HG03025 (cell line): ENCODE results near the gene VIPR2.

Experiments used
- ATAC-seq: cut with Tn5 transposase; IDR thresholded peaks from one replicate; pipeline ENCODE4 v1.9.1; 2021; ENCODE audit warnings: mild to moderate bottlenecking, moderate library complexity; ENCODE audit not compliant: unreplicated experiment, low FRiP score

VIPR2 gene

GRCh38 chr7:159158125-159158887 lies 13.6 kb upstream of the VIPR2 start:
- ATAC-seq: no peak

DNA sequence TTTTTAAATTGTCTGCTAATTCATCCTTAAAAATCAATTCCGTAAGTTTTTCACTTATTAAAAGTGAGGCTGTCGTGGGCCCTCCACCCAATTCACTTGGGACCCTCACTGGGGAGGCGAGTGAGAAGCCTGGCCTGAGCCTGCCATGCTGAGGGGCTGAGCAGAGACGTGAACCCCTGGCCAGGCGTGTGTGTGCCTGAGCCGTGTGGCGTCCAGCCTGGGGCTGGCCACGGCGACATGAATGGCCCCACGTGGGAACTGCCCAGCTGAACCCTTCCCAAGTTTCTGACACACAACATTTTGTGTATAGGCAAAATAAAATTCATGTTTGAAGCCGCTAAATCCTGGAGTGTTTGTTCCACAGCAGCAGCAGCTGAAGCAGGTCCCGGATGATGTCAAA lies 13.0 kb upstream of the VIPR2 start:
- no peak for ATAC-seq

- no peak for ATAC-seq
Measured at GRCh38 chr7:159156436-159157245, 12.0 kb upstream of the VIPR2 start.

GRCh38 chr7:159155410-159155809 lies 10.7 kb upstream of the VIPR2 start:
- no peak for ATAC-seq

GRCh38 chr7:159154243-159154642 lies 9.6 kb upstream of the VIPR2 start:
- no peak for ATAC-seq

DNA sequence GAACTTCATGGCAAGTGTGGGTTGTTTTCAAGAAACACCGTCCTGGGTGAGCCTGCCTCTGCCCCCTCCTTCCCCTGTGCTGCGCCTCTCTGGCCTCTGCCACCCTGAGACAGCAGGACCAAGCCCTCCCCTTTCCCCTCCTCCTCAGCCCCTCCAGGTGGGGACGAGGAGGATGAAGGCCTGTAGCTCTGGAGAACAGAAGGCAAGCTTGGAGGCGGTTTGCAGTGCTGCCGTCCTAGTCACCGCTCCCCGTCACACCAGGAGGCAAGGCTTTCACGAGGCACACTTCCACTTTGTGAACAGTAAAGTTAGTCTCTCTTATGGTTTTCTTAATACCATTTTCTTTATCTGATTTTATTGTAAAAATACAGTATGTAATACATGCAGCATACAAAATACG lies 8.8 kb upstream of the VIPR2 start:
- no peak for ATAC-seq

DNA sequence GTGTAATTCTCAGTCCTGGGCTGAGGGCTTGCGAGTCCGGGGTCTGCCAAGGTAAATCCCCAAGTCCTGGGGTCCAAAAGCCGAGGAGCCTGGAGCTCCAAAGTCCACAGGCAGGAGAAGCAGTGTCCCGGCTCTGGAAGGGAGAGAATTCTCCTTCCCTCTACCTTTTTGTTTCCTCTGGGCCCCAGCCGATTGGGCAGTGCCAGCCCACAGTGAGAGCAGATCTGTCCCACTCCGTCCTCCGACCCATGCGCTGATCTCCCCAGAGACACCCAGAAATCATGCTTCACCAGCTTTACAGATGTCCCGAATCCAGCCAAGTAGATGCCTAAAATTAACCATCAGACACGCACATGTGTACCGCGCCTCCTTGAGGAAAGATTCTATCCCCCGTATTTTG lies 8.1 kb upstream of the VIPR2 start:
- no peak for ATAC-seq

DNA sequence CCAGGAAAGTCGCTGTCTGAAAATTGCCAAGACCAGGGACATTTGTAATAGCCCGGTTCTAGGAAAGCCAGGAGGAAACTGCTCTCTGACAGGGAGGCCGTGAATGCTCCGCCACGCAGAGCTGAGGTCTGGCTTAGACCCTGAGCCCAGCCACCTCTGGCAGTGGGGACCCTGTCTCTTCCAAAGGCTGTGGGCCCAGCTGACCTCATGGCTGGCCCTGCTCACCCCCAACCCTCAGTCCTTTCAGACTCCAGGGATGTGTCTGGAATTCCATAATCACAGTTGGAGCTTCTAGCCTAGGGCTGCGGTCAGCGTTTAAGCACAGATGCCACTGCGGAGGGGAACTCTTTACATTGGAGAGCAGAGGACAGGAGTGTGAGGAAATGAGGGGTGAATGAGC lies 6.6 kb upstream of the VIPR2 start:
- ATAC-seq: no peak

DNA sequence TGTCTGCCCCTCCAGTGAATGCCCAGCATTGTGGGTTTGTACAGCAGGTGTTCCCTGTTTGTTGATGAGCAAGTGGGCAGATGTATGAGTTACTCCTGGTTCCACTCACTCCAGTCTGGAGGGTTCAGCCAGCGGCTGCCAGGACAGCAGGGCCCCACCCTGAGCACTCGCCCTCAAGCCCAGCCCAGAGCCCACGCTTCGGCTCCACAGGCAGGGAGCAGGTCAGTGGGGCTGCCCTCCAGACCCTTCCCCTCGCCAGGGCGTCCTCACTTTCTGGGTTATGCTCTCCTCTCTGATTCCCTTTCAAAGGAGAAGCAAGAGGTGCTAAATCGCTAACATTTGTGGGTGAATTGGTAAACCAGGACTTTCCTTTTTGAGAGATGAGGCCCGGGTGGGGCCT lies 4.8 kb upstream of the VIPR2 start:
- ATAC-seq: no peak

GRCh38 chr7:159148430-159149395 lies 4.0 kb upstream of the VIPR2 start:
- ATAC-seq: no peak

- ATAC-seq: no peak
Measured at GRCh38 chr7:159147687-159148086, 3.0 kb upstream of the VIPR2 start.

- ATAC-seq: no peak
Measured at GRCh38 chr7:159147246-159147645, 2.6 kb upstream of the VIPR2 start.

GRCh38 chr7:159146084-159146858 lies 1.6 kb upstream of the VIPR2 start:
- ATAC-seq: no peak

GRCh38 chr7:159145490-159145855 lies 806 bp upstream of the VIPR2 start:
- no peak for ATAC-seq

- ATAC-seq: no peak
Measured at GRCh38 chr7:159143780-159144757, 598 bp downstream of the VIPR2 start.

DNA sequence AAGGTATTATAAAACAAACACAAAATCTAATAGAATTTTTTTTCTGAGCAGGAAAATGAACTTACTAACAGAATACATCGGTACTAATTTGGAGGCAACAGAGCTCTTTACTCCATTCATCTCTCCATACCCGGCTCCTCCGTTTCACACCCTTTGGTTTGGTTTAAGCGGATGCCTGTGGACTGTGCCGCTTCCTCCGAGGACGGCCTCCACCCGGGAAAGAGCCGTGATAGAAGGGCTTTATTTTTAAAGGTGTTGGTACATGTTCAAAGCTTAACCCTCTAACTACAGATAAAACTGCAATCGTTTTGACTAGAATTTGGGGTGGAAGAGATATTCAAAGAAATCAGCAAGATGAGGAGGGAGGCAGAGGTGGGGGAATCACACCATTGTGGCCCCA lies 1.9 kb downstream of the VIPR2 start:
- ATAC-seq: no peak

DNA sequence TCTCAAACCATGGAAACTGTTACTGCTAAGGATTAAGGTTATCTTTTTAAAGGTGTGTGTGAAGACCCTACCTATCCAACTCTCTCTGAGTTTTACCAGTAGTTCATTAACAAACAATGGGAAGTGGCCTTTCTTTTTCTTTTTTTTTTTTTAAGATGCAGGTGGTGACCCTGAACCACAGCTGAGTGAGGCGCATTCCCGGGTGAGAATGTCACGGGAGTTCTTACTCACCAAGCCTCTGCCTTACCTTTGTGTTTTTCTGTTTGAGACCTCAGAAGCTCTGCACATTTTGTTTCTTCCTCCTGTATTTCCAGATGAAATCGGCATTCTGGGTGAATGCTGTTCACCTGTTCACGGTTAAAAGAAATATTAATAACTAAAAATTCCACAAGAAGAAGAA lies 2.5 kb downstream of the VIPR2 start:
- ATAC-seq: no peak

DNA sequence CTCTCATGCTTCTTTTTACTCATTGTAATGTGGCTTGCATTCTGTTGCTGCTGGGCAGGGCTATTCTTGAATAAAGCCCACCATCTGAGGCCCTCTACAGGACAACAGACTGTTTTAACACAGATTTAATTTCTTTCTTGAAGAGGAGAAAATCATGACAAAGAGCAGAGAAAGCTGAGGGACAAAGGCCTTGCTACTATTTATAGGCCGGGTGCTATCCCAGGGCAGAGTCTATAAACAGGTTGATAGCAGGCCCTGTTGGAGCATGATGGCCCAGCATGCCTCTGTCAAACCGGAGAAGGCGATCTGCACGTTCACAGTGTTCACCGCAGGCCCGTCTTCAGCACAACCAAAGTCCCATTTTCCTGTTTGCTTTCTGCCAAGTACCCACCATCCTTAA lies 3.0 kb downstream of the VIPR2 start:
- no peak for ATAC-seq

DNA sequence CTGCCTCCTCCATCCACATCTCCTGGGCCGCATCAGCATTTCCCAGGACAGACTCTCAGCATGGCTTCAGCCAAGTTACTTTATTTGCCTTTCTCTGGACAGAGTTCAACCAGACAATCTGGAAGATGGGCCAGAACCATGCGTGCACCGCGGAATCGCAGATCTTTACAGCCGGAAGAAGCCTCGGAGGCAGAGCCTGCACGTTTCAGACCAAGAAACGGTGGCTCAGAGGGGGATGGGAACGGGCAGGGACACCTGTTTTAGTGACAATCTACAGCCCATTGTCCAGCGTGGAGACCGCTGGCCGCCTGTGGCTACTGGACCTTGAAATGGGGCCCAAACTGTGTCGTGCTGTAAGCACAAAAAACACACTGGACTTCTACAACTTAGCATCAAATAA lies 3.5 kb downstream of the VIPR2 start:
- no peak for ATAC-seq
